GM12874 (cell line): ENCODE data around the gene CEND1.
A peak's percentile ranks its signal among the peaks of the same experiment; 100 is the strongest.

Experiments
- CTCF ChIP-seq: IDR thresholded peaks from 2 replicates; pipeline ENCODE4 v1.5.1; 2011; ENCODE audit warnings: low read depth, mild to moderate bottlenecking, control low read depth, low read length, moderate library complexity; ENCODE audit not compliant: insufficient read depth

Gene CEND1

GRCh38 chr11:801097-801780 is 11.3 kb upstream of the CEND1 start:
- no peak for TF ChIP-seq CTCF

GRCh38 chr11:800473-800872 is 10.6 kb upstream of the CEND1 start:
- no peak for TF ChIP-seq CTCF

GRCh38 chr11:799641-800316 is 9.9 kb upstream of the CEND1 start:
- no peak for TF ChIP-seq CTCF

- TF ChIP-seq CTCF, result peak; percentile 86
Measured at GRCh38 chr11:798093-798713, 8.3 kb upstream of the CEND1 start, which contains the start of gene SLC25A22. Gene SLC25A22 (minus strand): TSS chr11:798281. CDS start chr11:795006, 3,275 bp downstream.

GRCh38 chr11:797296-798092 is 7.6 kb upstream of the CEND1 start:
- no peak for TF ChIP-seq CTCF

GRCh38 chr11:796565-797295 is 6.8 kb upstream of the CEND1 start:
- TF ChIP-seq CTCF, result no peak
